ENCODE results near the gene TBC1D22A.

The TBC1D22A gene

DNA sequence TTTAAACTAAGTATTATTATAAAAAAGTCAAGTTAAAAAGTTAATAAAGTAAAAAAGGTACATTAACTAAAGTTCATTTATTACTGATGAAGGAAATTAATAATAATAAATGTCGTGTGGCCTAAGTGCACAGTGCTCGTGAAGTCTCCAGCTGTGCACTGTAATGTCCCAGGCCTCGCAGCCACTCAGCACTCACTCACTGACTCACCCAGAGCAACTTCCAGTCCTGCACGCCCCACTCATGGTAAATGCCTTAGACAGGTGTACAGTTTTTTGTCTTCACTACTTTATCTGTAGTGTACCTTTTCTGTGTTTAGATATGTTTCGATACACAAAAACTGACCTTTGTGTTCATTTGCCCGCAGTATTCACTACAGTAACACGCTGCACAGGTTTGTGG lies 175.5 kb downstream of the TBC1D22A start:
- no peak for DNase-seq (ENCODE audit: low read depth)
- TF ChIP-seq CTCF (IDR thresholded peaks at IDR 0.05; ENCODE audit: insufficient read depth, low read depth, low read length, missing control alignments), result no peak
- no peak overlapping the region for H3K4me3 ChIP-seq (ENCODE audit: low read length)

- no peak overlapping the region for H3K4me3 ChIP-seq (ENCODE audit: low read length)
- DNase-seq (ENCODE audit: low read depth), result no peak
- TF ChIP-seq CTCF (IDR thresholded peaks at IDR 0.05; ENCODE audit: insufficient read depth, low read depth, low read length, missing control alignments), result no peak
These were observed 179.7 kb downstream of the TBC1D22A start for GRCh38 chr22:46941968-46942798.

DNA sequence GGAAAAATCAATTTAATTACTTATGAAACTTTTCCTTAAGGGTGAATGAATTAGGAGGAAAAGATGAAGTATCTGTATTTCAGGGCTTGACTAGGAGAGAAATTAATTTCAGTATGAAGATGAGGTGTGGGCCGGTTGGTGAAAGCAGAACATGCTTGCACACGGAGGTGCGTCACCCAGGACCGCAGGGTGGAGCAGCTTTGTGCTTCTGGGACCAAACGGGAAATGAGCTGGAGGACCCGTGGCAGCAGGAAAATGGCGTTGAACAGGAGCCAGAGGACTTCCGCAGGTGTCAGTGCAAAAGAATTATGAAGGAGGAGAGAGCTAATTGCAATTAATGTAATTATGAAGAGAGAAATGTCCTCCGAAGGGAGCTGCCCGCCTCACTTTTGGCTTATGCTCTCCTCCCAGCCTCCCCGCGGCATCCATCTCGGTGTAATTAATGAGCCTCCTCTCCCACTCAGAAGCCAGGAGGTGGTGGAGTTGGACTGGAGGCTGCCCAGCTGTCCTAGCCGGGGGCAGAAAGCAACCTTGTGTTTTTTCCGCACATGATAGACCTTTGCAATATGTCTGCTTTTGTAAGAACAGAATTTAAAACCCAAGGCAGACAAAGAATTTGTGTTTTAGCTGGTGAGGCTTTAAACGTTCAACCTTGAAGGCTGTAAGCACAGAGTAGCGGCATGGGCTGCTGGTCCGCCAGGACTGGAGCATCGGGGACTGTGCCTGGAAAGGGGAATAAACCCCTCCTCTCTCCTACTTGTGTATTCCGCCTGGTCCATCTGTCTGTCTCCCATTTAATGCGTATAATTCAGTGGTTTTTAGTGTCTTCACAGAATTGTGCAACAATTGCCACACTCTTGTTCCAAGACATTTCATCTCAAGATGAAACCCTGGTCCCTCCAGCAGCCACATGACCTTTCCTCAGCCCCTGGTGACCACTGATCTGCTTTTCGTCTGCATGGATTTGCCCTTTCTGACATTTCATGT lies 180.6 kb downstream of the TBC1D22A start:
- H3K4me3 ChIP-seq (ENCODE audit: low read length), result no peak overlapping the region
- DNase-seq (ENCODE audit: low read depth), result peak; percentile 46
- no peak for TF ChIP-seq CTCF (IDR thresholded peaks at IDR 0.05; ENCODE audit: insufficient read depth, low read depth, low read length, missing control alignments)

DNA sequence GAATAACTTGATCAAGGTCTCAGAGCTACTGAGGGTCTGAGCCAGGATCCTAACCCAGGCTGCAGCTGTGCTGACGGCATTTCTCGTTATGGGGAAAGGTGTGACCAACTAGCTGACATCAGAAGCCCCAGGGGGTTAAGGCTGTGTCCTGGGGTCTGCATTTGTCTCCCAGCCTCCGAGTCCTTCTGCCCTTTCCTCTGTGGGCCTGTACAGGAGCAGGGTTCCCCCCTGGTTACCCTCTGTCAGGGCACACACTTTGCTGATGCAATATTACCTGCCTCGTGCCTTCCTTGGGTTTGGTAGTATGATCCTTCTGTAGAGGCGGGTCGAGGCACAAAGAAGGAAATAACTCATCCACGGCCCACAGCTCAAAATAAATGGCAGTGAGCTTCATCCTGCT lies 183.0 kb downstream of the TBC1D22A start:
- TF ChIP-seq CTCF (IDR thresholded peaks at IDR 0.05; ENCODE audit: insufficient read depth, low read depth, low read length, missing control alignments), result no peak
- H3K4me3 ChIP-seq (ENCODE audit: low read length), result no peak overlapping the region
- no peak for DNase-seq (ENCODE audit: low read depth)

DNA sequence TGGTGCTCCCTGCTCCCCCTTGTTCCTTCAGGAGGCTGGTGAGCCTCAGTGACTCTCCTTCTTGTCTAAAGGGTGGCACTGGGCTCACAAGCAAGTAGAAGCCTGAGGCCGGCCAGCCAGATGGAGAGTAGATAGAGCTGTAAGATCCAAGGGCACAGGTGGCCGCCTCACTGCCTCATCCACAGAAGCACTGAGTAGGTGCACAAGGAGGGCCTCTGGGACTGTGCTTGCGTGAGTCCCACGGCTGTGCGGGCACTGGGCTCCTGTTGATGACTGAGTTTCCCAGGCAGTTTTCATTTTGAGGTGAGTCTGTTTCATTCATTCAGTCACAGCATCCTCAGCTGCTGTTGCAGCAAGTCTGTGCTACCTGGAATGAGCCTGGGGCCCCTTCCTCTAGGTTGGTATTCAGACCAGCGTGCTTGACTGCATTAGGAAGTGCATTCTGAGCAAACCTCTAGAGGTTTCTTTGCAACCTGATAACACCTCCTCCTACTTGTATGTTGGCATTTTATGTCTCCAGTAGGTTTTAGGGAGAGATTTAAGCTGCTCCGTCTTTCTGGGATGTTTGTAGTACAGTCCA lies 184.0 kb downstream of the TBC1D22A start:
- no peak for TF ChIP-seq CTCF (IDR thresholded peaks at IDR 0.05; ENCODE audit: insufficient read depth, low read depth, low read length, missing control alignments)
- no peak for DNase-seq (ENCODE audit: low read depth)
- H3K4me3 ChIP-seq (ENCODE audit: low read length), result no peak overlapping the region

- no peak for DNase-seq (ENCODE audit: low read depth)
- no peak overlapping the region for H3K4me3 ChIP-seq (ENCODE audit: low read length)
- no peak for TF ChIP-seq CTCF (IDR thresholded peaks at IDR 0.05; ENCODE audit: insufficient read depth, low read depth, low read length, missing control alignments)
These were observed 185.2 kb downstream of the TBC1D22A start for GRCh38 chr22:46947516-46948257.

Measured in epithelial cell of esophagus (primary cell).